ES-I3 (cell line): ENCODE data around the gene DPF3.

ENCODE experiments used
- H3K36me3 ChIP-seq: 2 replicates; pipeline ENCODE4 v1.6.1; 2013; ENCODE audit warnings: mild to moderate bottlenecking, low read length, control low read depth, moderate library complexity; ENCODE audit not compliant: insufficient read depth
- H3K4me1 ChIP-seq: 2 replicates; pipeline ENCODE4 v1.6.1; 2013; ENCODE audit warnings: mild to moderate bottlenecking, control low read depth, low read length; ENCODE audit not compliant: insufficient read depth
- H3K9ac ChIP-seq: 2 replicates; pipeline ENCODE4 v1.6.1; 2013; ENCODE audit warnings: low read depth, mild to moderate bottlenecking, low read length, moderate library complexity
- H3K9me3 ChIP-seq: 2 replicates; pipeline ENCODE4 v1.6.1; 2013; ENCODE audit warnings: mild to moderate bottlenecking, low read length, moderate library complexity; ENCODE audit not compliant: control insufficient read depth, insufficient read depth

The DPF3 gene

DNA sequence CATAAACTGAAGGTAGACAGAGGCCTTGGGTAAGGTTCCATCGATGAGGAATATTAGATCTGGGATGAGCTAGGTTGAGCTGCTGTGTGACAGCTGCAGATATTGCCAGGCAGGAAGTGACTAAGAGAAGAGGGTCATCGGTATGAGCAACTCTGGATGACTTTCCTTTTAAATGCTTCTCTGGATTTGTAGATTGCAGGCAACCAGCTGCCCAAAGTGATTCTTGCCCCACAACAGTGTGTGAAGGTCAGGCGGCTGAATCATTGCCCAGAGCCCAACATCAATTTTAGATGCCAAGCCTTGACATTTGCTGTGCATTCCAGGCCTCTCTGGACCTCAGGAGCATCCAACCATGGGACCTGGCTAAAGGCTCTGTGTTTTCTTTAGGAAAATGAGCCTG lies 255.9 kb downstream of the DPF3 start:
- H3K36me3 ChIP-seq = no peaks in the 10 kb centered on the region
- peaks cover 4% of the 10 kb centered on the region; the same call in 1 of the 2 replicates for H3K4me1 ChIP-seq
- H3K9me3 ChIP-seq = peaks cover 4% of the 10 kb centered on the region; the same call in 1 of the 2 replicates
- H3K9ac ChIP-seq = no peak overlapping the region

DNA sequence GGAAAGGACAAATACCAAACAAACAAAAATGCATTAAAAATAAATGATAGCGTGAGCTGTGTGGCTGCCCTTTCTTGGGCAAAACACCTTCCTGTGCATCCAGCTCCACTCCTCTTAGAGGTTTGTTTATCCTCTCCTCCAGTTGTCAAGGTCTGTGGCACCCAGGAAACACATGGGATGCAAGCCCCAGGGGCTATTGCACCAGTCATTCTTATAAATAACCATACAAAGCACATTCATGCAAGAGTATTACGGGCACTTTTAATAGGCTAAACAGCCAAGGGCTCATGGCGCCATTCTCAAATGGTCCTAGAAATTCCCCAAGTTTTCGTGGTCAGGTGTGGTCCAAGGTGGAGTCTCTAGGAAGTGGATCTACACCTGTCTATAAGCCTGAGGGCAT lies 257.0 kb downstream of the DPF3 start:
- Histone ChIP-seq H3K36me3 (no peaks in the 10 kb centered on the region), H3K9me3 (peaks cover 4% of the 10 kb centered on the region; the same call in 1 of the 2 replicates), H3K9ac (no peak overlapping the region), H3K4me1 (no peaks in the 10 kb centered on the region)

- Histone ChIP-seq H3K9me3 (peaks cover 4% of the 10 kb centered on the region; the same call in 1 of the 2 replicates), H3K4me1 (no peaks in the 10 kb centered on the region), H3K36me3 (no peaks in the 10 kb centered on the region), H3K9ac (no peak overlapping the region)
These were observed 257.8 kb downstream of the DPF3 start for GRCh38 chr14:72636094-72636493.

DNA sequence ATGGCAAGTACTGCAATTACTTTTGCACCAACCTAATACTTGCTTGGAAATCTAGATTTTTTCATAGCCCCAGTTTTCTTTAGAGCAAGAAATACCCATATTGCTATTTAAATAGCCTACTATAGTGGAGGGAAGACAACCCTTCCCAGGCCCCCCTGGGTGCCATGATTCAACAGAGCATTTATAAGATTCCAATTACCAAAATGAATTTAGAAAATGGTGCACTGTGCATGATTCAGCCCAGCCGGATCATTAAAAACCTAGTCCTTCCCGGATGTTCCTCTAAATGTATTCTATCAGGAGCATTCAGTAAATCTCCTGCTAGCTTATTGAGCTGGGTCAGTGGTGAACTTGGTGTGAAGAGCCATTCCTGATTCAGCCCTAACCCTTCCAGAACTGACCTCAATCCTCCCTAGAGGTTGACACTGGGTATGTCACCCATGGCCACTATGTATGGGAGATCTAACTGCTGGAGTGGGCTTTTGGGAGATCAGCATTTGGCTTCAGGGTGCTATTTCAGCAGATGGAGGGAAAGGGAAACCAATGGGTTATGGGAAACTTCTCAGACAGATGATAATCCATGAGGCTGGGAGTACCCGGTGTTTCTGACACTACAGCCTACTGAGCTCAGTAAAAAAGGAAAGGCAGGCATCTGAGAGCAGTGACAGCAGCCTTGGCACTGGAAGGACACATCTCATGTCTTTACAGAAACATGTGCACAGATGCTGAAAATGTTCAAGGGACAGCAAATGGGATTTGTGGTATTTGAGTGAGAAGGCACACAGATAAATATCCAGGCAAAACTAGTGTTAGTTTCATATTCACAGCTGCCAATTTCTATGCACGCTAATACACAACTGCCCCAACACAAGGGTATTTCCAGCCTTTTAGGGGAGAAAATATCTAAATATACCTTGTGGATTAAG lies 258.9 kb downstream of the DPF3 start:
- H3K9ac ChIP-seq = no peak overlapping the region
- no peaks in the 10 kb centered on the region for H3K4me1 ChIP-seq
- H3K9me3 ChIP-seq = peaks cover 4% of the 10 kb centered on the region; the same call in 1 of the 2 replicates
- H3K36me3 ChIP-seq = no peaks in the 10 kb centered on the region

DNA sequence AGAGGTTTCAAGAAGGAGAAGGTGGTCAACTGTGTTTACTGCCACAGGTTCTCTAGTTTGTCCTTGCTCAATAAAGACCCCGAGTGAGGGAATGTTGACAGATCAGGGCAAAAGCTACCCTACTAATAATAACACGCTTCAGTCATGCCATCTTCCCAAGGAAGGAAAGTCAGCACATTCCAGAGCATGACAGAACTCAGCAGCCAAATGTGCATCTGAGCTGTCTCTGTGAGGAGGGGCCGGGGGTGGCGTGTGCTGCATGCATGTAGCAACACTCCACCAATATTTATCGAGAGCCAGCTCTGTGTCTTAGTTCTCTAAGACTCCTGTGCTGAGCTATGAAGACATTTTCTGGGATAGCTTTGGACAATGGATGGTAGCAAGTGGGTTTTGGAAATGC lies 260.4 kb downstream of the DPF3 start:
- H3K36me3 ChIP-seq = no peaks in the 10 kb centered on the region
- no peak overlapping the region for H3K9ac ChIP-seq
- no peaks in the 10 kb centered on the region for H3K4me1 ChIP-seq
- H3K9me3 ChIP-seq = no peaks in the 10 kb centered on the region; the same call in 1 of the 2 replicates

DNA sequence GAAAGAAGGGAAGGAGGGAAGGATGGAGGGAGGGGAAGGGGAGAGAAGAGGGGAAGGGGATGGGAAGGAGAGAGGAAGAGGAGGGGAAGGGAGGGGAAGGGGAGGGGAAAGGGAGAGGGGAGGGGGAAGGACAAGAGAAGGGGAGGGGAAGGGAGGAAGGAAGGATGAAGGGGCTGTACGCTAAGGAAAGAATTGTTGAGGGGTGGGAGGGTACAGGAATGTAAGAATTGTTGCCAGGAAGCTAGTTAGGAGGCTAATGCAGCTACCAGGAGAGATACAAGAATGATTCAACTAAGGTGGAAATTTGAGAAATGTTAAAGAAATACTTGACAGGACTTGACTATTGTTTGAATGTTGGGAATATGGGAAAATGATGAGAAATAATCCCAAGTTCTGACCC lies 261.2 kb downstream of the DPF3 start:
- no peaks in the 10 kb centered on the region; the same call in 1 of the 2 replicates for H3K9me3 ChIP-seq
- H3K4me1 ChIP-seq = no peaks in the 10 kb centered on the region
- H3K9ac ChIP-seq = no peak overlapping the region
- no peaks in the 10 kb centered on the region for H3K36me3 ChIP-seq

- Histone ChIP-seq H3K9me3 (no peaks in the 10 kb centered on the region), H3K4me1 (no peaks in the 10 kb centered on the region), H3K36me3 (no peaks in the 10 kb centered on the region), H3K9ac (no peak overlapping the region)
These were observed 262.5 kb downstream of the DPF3 start for GRCh38 chr14:72631401-72631800.

- Histone ChIP-seq H3K4me1 (no peaks in the 10 kb centered on the region), H3K9me3 (no peaks in the 10 kb centered on the region), H3K36me3 (no peaks in the 10 kb centered on the region), H3K9ac (no peak overlapping the region)
These were observed 263.5 kb downstream of the DPF3 start for GRCh38 chr14:72630374-72630773.

- no peaks in the 10 kb centered on the region for H3K36me3 ChIP-seq
- no peak overlapping the region for H3K9ac ChIP-seq
- H3K4me1 ChIP-seq = no peaks in the 10 kb centered on the region
- H3K9me3 ChIP-seq = no peaks in the 10 kb centered on the region
These were observed 264.4 kb downstream of the DPF3 start for GRCh38 chr14:72629534-72629933.

- no peaks in the 10 kb centered on the region for H3K9me3 ChIP-seq
- no peak overlapping the region for H3K9ac ChIP-seq
- peaks cover 6% of the 10 kb centered on the region for H3K4me1 ChIP-seq
- no peaks in the 10 kb centered on the region for H3K36me3 ChIP-seq
These were observed 268.2 kb downstream of the DPF3 start for GRCh38 chr14:72625689-72626088.

DNA sequence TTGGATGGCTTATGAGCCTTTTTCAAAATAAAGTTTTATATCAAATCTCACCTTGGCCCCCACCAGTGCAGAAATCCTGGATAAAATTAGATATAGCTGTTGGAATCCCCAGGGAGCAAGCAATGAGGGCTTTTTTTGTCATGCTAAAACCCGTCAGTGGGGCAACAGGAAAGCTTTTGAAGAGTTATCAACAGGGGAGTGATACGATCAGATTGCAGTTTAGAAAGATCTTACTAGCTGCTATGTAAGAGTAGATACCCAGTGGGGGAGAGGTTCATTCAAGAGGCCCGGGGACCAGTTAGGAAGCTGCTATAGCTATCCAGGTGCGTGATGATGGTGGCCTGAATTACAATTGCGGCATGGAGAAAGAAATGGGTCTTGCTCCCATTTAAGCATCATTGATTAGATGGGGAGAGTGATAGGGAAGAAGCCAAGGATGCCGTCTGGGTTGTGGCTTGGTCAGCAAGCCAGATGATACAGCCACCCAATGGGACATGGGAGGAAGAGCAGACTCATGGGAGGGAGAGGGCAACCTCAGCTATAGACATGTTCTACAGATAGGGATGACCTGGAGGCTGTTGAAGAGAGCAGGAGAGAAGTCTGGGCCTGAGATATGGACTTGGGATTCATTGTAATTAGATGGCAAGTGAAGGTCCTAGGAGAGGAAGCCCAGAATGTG lies 272.4 kb downstream of the DPF3 start:
- Histone ChIP-seq H3K4me1 (peaks cover 6% of the 10 kb centered on the region), H3K36me3 (no peaks in the 10 kb centered on the region), H3K9me3 (no peaks in the 10 kb centered on the region), H3K9ac (no peak overlapping the region)

- Histone ChIP-seq H3K4me1 (peaks cover 16% of the 10 kb centered on the region), H3K36me3 (no peaks in the 10 kb centered on the region), H3K9ac (no peak overlapping the region), H3K9me3 (no peaks in the 10 kb centered on the region)
These were observed 274.0 kb downstream of the DPF3 start for GRCh38 chr14:72619881-72620280.

DNA sequence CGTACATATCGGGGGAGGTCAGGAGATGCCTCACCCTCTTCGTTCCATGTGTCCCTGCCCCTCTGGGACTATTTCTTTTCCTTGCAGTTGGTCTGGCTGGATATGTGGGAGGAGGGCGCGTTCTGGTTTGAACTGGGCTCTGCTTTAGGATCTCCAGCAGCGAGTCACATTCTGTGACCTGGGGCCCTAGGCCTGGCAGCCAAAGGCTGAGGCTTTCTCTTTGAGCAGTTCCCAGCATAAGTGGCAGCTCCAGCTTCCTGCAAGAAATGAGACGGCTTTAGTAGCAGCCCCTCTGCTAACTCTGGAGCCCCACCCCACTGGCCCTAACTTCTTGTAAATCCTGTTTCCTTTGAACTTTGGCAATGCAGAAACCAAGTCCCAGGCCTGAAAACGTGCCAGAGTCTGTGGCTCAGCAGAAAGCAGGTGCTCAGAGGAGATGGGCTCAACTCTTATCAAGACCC lies 274.8 kb downstream of the DPF3 start:
- no peak overlapping the region for H3K9ac ChIP-seq
- peaks cover 16% of the 10 kb centered on the region for H3K4me1 ChIP-seq
- no peaks in the 10 kb centered on the region for H3K36me3 ChIP-seq
- no peaks in the 10 kb centered on the region for H3K9me3 ChIP-seq

- H3K36me3 ChIP-seq = no peaks in the 10 kb centered on the region
- no peak overlapping the region for H3K9ac ChIP-seq
- H3K9me3 ChIP-seq = no peaks in the 10 kb centered on the region
- H3K4me1 ChIP-seq = peaks cover 16% of the 10 kb centered on the region
These were observed 275.5 kb downstream of the DPF3 start for GRCh38 chr14:72618424-72618823.
